ENCODE results near the gene AGMO. TPM values are rescaled to one million over a fixed set of nuclear protein-coding genes. Genes with fewer than 3 reads are reported as not detected.

Gene AGMO
- total and polyA plus RNA-seq, 2 donors (not counting 1 experiment from before 2014, with no cell fraction given): not detected

GRCh38 chr7:15507708-15508107 is 54.1 kb downstream of the AGMO start:
- ChIA-PET POLR2A (no interaction called here), CTCF (no interaction called here)
- Histone ChIP-seq H4K20me1 (ENCODE audit: control insufficient read depth, insufficient read depth, low read length, poor library complexity, severe bottlenecking) (no peaks in the 10 kb centered on the region), H3K27ac (ENCODE audit: low read length in 2 of 2) (no peak overlapping the region), H3K79me2 (ENCODE audit: control insufficient read depth, insufficient read depth, low read length) (no peaks in the 10 kb centered on the region), H2AFZ (ENCODE audit: insufficient read depth, low read depth, low read length, poor library complexity, severe bottlenecking) (no peak overlapping the region), H3K36me3 (replicated peaks in 1 of 2; ENCODE audit: control extremely low read depth in 1 of 2, control insufficient read depth in 1 of 2, extremely low read depth in 1 of 2, insufficient read depth in 2 of 2, low read length in 1 of 2) (no peaks in the 10 kb centered on the region), H3K9me3 (ENCODE audit: control extremely low read depth in 1 of 3, control insufficient read depth in 2 of 3, insufficient read depth in 1 of 3, low read length in 2 of 3) (no peaks in the 10 kb centered on the region), H3K4me2 (replicated peaks; ENCODE audit: low read depth, low read length, poor library complexity, severe bottlenecking) (no peak overlapping the region), H3K4me1 (ENCODE audit: control insufficient read depth in 2 of 2, insufficient read depth in 2 of 2, low read length in 2 of 2) (no peaks in the 10 kb centered on the region), H3K4me3 (ENCODE audit: control extremely low read depth in 1 of 5, extremely low read depth in 1 of 5, insufficient read depth in 1 of 5, low read depth in 2 of 5, low read length in 4 of 5) (no peak overlapping the region), H3K27me3 (replicated peaks in 1 of 4; ENCODE audit: control extremely low read depth in 1 of 4, control insufficient read depth in 3 of 4, insufficient read depth in 4 of 4, low read length in 3 of 4) (no peaks in the 10 kb centered on the region), H3K9ac (ENCODE audit: low read length) (no peak overlapping the region)
- WGBS (ENCODE audit: insufficient coverage): no CpG with 5 or more reads among the region's 3 CpGs
- H3K4me1 Mint-ChIP-seq: no peaks in the 10 kb centered on the region
- H3K9me3 Mint-ChIP-seq (ENCODE audit: insufficient read depth): no peaks in the 10 kb centered on the region
- intact Hi-C loops (cut with micrococcal nuclease): no loop called here
- ATAC-seq (ENCODE audit: low read depth): no peak
- H3K4me3 Mint-ChIP-seq: no peak overlapping the region
- H3K27me3 Mint-ChIP-seq: no peaks in the 10 kb centered on the region
- TF ChIP-seq, protein P1, sequence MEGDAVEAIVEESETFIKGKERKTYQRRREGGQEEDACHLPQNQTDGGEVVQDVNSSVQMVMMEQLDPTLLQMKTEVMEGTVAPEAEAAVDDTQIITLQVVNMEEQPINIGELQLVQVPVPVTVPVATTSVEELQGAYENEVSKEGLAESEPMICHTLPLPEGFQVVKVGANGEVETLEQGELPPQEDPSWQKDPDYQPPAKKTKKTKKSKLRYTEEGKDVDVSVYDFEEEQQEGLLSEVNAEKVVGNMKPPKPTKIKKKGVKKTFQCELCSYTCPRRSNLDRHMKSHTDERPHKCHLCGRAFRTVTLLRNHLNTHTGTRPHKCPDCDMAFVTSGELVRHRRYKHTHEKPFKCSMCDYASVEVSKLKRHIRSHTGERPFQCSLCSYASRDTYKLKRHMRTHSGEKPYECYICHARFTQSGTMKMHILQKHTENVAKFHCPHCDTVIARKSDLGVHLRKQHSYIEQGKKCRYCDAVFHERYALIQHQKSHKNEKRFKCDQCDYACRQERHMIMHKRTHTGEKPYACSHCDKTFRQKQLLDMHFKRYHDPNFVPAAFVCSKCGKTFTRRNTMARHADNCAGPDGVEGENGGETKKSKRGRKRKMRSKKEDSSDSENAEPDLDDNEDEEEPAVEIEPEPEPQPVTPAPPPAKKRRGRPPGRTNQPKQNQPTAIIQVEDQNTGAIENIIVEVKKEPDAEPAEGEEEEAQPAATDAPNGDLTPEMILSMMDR (IDR thresholded peaks at IDR 0.05): no peak
- no peak for TF ChIP-seq EZH2 (IDR thresholded peaks at IDR 0.05; ENCODE audit: borderline replicate concordance, insufficient read depth, low read depth, low read length, poor library complexity, severe bottlenecking)
- DNase-seq: no peak
- no peak overlapping the region for H3K27ac Mint-ChIP-seq

DNA sequence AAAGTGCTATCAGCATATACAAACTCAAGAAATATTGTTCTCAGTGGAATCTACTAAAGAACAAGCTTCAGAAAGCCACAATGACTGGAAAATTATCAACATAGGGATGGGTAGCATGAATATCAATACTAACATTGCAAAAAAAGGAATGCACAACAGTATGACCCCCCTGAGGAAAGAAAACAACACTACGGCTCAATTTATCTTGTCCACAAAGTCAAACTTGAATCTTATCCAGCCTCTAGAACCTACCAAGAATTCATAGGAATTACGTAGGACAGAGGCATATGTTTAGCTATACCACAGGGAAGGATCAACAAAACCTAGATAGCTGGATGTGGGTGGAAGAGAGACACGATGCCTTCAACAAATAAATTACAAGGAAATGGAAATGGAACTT is 54.6 kb downstream of the AGMO start:
- DNase-seq (no peak), ATAC-seq (ENCODE audit: low read depth) (no peak)
- intact Hi-C loops (cut with micrococcal nuclease): no loop called here
- Histone ChIP-seq H3K79me2 (ENCODE audit: control insufficient read depth, insufficient read depth, low read length) (no peaks in the 10 kb centered on the region), H3K4me1 (ENCODE audit: control insufficient read depth in 2 of 2, insufficient read depth in 2 of 2, low read length in 2 of 2) (no peaks in the 10 kb centered on the region), H2AFZ (ENCODE audit: insufficient read depth, low read depth, low read length, poor library complexity, severe bottlenecking) (no peak overlapping the region), H3K27me3 (replicated peaks in 1 of 4; ENCODE audit: control extremely low read depth in 1 of 4, control insufficient read depth in 3 of 4, insufficient read depth in 4 of 4, low read length in 3 of 4) (no peaks in the 10 kb centered on the region), H3K4me2 (replicated peaks; ENCODE audit: low read depth, low read length, poor library complexity, severe bottlenecking) (no peak overlapping the region), H3K9ac (ENCODE audit: low read length) (no peak overlapping the region), H3K36me3 (replicated peaks in 1 of 2; ENCODE audit: control extremely low read depth in 1 of 2, control insufficient read depth in 1 of 2, extremely low read depth in 1 of 2, insufficient read depth in 2 of 2, low read length in 1 of 2) (no peaks in the 10 kb centered on the region), H3K4me3 (ENCODE audit: control extremely low read depth in 1 of 5, extremely low read depth in 1 of 5, insufficient read depth in 1 of 5, low read depth in 2 of 5, low read length in 4 of 5) (no peak overlapping the region), H3K9me3 (ENCODE audit: control extremely low read depth in 1 of 3, control insufficient read depth in 2 of 3, insufficient read depth in 1 of 3, low read length in 2 of 3) (no peaks in the 10 kb centered on the region), H4K20me1 (ENCODE audit: control insufficient read depth, insufficient read depth, low read length, poor library complexity, severe bottlenecking) (no peaks in the 10 kb centered on the region), H3K27ac (ENCODE audit: low read length in 2 of 2) (no peak overlapping the region)
- Mint-ChIP-seq H3K27ac (no peak overlapping the region), H3K4me1 (no peaks in the 10 kb centered on the region), H3K27me3 (no peaks in the 10 kb centered on the region), H3K9me3 (ENCODE audit: insufficient read depth) (no peaks in the 10 kb centered on the region), H3K4me3 (no peak overlapping the region)
- WGBS (ENCODE audit: insufficient coverage): no CpG with 5 or more reads among the region's 3 CpGs
- TF ChIP-seq EZH2 (IDR thresholded peaks at IDR 0.05; ENCODE audit: borderline replicate concordance, insufficient read depth, low read depth, low read length, poor library complexity, severe bottlenecking): no peak
- TF ChIP-seq, protein P1 (IDR thresholded peaks at IDR 0.05): no peak
- CTCF ChIA-PET: no interaction called here
- POLR2A ChIA-PET: no interaction called here

Data from B cell (primary cell).